ENCODE measurements around the gene EFNA5. TPM values are rescaled to one million over a fixed set of nuclear protein-coding genes. Genes with fewer than 3 reads are reported as not detected.

Gene EFNA5
- polyA plus RNA-seq, 3 donors, result 0.01 TPM; not detected in 2

DNA sequence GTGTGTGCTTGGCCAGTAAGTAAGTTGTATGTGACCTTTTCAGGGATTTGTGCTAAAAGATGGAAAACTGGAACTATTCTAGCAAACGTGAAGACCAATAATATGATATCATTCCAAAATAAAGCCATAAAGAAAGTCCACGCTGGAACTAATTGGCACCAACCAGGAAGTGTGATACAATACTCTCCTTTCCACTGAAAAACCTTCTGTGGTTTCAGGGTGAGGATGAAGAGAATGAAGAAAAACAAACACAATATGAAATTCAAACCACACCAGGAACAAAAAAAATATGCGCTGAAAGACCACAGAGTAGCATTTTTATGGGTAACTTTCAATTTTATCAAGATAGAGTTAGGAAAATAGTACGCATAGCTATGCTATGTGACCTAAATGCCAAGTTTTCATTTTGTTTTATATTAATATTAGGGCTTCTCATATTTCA lies 105.8 kb downstream of the EFNA5 start:
- H3K36me3 ChIP-seq (replicated peaks in 1 of 2; ENCODE audit: control insufficient read depth in 1 of 2, insufficient read depth in 2 of 2, low read length in 2 of 2), result no peaks in the 10 kb centered on the region
- no peak overlapping the region for H3K27ac Mint-ChIP-seq
- intact Hi-C loops (cut with micrococcal nuclease), result no loop called here
- H3K27me3 Mint-ChIP-seq (ENCODE audit: low read depth in 3 of 3), result peaks cover 0 to 2% (median 1%) of the 10 kb centered on the region in 3 donors
- H3K79me2 ChIP-seq (ENCODE audit: insufficient read depth, low read length), result no peaks in the 10 kb centered on the region
- no peak overlapping the region for H3K27ac ChIP-seq (ENCODE audit: low read depth in 1 of 2, low read length in 2 of 2)
- no peak overlapping the region for H3K9ac ChIP-seq (ENCODE audit: insufficient read depth, low read length, poor library complexity, severe bottlenecking)
- no peaks in the 10 kb centered on the region for H3K9me3 ChIP-seq (replicated peaks in 1 of 2; ENCODE audit: control insufficient read depth in 1 of 2, insufficient read depth in 1 of 2, low read length in 2 of 2)
- H3K4me3 ChIP-seq (replicated peaks in 1 of 3; ENCODE audit: low read depth in 2 of 3, low read length in 3 of 3), result no peak overlapping the region
- H4K20me1 ChIP-seq (ENCODE audit: insufficient read depth, low read length), result no peaks in the 10 kb centered on the region
- WGBS (ENCODE audit: insufficient coverage), result no CpG with 5 or more reads among the region's 4 CpGs
- peaks cover 0 to 3% (median 1%) of the 10 kb centered on the region in 7 donors for H3K9me3 Mint-ChIP-seq
- H3K4me3 Mint-ChIP-seq, result no peak overlapping the region
- TF ChIP-seq, protein P1, sequence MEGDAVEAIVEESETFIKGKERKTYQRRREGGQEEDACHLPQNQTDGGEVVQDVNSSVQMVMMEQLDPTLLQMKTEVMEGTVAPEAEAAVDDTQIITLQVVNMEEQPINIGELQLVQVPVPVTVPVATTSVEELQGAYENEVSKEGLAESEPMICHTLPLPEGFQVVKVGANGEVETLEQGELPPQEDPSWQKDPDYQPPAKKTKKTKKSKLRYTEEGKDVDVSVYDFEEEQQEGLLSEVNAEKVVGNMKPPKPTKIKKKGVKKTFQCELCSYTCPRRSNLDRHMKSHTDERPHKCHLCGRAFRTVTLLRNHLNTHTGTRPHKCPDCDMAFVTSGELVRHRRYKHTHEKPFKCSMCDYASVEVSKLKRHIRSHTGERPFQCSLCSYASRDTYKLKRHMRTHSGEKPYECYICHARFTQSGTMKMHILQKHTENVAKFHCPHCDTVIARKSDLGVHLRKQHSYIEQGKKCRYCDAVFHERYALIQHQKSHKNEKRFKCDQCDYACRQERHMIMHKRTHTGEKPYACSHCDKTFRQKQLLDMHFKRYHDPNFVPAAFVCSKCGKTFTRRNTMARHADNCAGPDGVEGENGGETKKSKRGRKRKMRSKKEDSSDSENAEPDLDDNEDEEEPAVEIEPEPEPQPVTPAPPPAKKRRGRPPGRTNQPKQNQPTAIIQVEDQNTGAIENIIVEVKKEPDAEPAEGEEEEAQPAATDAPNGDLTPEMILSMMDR (IDR thresholded peaks at IDR 0.05), result no peak
- no peak overlapping the region for H2AFZ ChIP-seq (ENCODE audit: insufficient read depth, low read depth, low read length, poor library complexity, severe bottlenecking)
- H3K4me1 ChIP-seq (ENCODE audit: control insufficient read depth in 1 of 2, insufficient read depth in 2 of 2, low read length in 2 of 2), result no peaks in the 10 kb centered on the region
- H3K4me2 ChIP-seq (replicated peaks; ENCODE audit: extremely low read depth, low read length, poor library complexity, severe bottlenecking), result no peak overlapping the region
- H3K36me3 Mint-ChIP-seq, result no peaks in the 10 kb centered on the region
- no peaks in the 10 kb centered on the region for H3K27me3 ChIP-seq (ENCODE audit: control insufficient read depth in 2 of 2, insufficient read depth in 2 of 2, low read length in 2 of 2)
- H3K4me1 Mint-ChIP-seq, result no peaks in the 10 kb centered on the region
- no peak for DNase-seq

DNA sequence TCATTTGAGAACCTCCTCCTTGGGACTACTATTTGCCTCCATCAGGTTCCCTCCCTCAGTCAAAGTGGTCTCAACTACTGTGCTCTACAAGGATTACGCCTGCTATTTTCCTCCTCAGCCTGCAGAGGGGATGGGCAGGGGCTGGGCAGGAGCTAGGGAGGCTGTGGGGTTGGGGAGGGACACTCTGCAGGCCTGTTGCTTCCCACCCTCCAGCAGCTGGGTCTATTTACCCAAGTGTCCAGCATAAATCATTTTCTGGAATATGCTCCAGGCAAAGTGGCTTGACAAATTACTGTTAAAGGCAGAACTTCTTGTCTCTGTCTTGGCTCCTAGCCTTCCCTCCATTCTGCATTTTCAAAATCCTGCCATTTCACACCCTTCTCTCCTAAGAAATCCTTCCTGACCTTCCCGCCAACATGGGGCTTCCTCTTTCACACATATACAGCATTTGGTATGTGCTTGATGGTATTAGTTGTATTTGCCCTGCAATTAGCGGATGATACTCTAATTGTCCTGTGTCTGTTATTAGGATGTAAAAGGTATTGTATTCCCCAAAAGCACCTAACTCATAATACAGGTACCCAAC lies 106.7 kb downstream of the EFNA5 start:
- Mint-ChIP-seq H3K27ac (no peak overlapping the region), H3K27me3 (ENCODE audit: low read depth in 3 of 3) (peaks cover 0 to 2% (median 1%) of the 10 kb centered on the region in 3 donors), H3K4me3 (no peak overlapping the region), H3K4me1 (no peaks in the 10 kb centered on the region), H3K36me3 (no peaks in the 10 kb centered on the region), H3K9me3 (peaks cover 0 to 3% (median 1%) of the 10 kb centered on the region in 7 donors)
- H3K9ac ChIP-seq (ENCODE audit: insufficient read depth, low read length, poor library complexity, severe bottlenecking), result no peak overlapping the region
- H3K4me1 ChIP-seq (ENCODE audit: control insufficient read depth in 1 of 2, insufficient read depth in 2 of 2, low read length in 2 of 2), result no peaks in the 10 kb centered on the region
- DNase-seq, result no peak
- H3K36me3 ChIP-seq (replicated peaks in 1 of 2; ENCODE audit: control insufficient read depth in 1 of 2, insufficient read depth in 2 of 2, low read length in 2 of 2), result no peaks in the 10 kb centered on the region
- H3K27ac ChIP-seq (ENCODE audit: low read depth in 1 of 2, low read length in 2 of 2), result no peak overlapping the region
- no peak overlapping the region for H2AFZ ChIP-seq (ENCODE audit: insufficient read depth, low read depth, low read length, poor library complexity, severe bottlenecking)
- intact Hi-C loops (cut with micrococcal nuclease), result no loop called here
- H3K4me2 ChIP-seq (replicated peaks; ENCODE audit: extremely low read depth, low read length, poor library complexity, severe bottlenecking), result no peak overlapping the region
- no peaks in the 10 kb centered on the region for H3K27me3 ChIP-seq (ENCODE audit: control insufficient read depth in 2 of 2, insufficient read depth in 2 of 2, low read length in 2 of 2)
- no peak overlapping the region for H3K4me3 ChIP-seq (replicated peaks in 1 of 3; ENCODE audit: low read depth in 2 of 3, low read length in 3 of 3)
- TF ChIP-seq, protein P1 (IDR thresholded peaks at IDR 0.05), result no peak
- no peaks in the 10 kb centered on the region for H4K20me1 ChIP-seq (ENCODE audit: insufficient read depth, low read length)
- no peaks in the 10 kb centered on the region for H3K79me2 ChIP-seq (ENCODE audit: insufficient read depth, low read length)
- 100% methylated on average over 1 of the region's 3 CpGs for WGBS (ENCODE audit: insufficient coverage)
- H3K9me3 ChIP-seq (replicated peaks in 1 of 2; ENCODE audit: control insufficient read depth in 1 of 2, insufficient read depth in 1 of 2, low read length in 2 of 2), result no peaks in the 10 kb centered on the region

All from CD14-positive monocyte (primary cell).